Measurements from ENCODE around the gene POU6F2.

DNA sequence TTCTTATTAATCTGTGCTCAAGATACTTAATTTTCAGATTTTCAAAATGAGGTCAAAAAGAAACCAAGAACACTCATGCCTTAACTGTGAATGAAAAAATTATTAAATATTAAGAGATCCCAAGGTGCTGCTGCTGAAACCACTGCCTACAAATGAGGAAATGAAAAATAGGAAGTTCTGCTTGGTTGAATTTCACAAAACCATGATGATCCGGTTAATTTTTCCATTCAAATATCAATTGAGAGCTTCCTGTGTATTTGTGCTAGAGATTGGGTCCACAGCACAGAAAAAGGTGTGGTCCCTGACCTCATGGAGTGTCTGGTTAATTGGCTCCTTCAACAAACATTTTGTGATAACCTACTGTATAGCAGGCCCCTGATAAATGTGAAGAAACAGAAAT is 455.8 kb downstream of the POU6F2 start:
- TF ChIP-seq, protein P1, sequence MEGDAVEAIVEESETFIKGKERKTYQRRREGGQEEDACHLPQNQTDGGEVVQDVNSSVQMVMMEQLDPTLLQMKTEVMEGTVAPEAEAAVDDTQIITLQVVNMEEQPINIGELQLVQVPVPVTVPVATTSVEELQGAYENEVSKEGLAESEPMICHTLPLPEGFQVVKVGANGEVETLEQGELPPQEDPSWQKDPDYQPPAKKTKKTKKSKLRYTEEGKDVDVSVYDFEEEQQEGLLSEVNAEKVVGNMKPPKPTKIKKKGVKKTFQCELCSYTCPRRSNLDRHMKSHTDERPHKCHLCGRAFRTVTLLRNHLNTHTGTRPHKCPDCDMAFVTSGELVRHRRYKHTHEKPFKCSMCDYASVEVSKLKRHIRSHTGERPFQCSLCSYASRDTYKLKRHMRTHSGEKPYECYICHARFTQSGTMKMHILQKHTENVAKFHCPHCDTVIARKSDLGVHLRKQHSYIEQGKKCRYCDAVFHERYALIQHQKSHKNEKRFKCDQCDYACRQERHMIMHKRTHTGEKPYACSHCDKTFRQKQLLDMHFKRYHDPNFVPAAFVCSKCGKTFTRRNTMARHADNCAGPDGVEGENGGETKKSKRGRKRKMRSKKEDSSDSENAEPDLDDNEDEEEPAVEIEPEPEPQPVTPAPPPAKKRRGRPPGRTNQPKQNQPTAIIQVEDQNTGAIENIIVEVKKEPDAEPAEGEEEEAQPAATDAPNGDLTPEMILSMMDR (IDR thresholded peaks at IDR 0.05) = no peak
- no peak for TF ChIP-seq POLR2A (IDR thresholded peaks at IDR 0.05)
- TF ChIP-seq POLR2AphosphoS5 (IDR thresholded peaks at IDR 0.05) = no peak

Measured in breast epithelium (tissue), 3 donors.